Stimulated activated naive CD8-positive, alpha-beta T cell treated with anti-CD3 and anti-CD28 coated beads, Interleukin-15, Interleukin-2, amounts not matched to agents 100 U/mL and 50 U/mL, for 24 hours (primary cell): ENCODE data around the gene TPPP3.

ENCODE experiments used
- ATAC-seq: fragments of 150-1000 bp; cut with Tn5 transposase; one replicate; pipeline ENCODE4 v1.10.0; 2021
- DNase-seq: peaks from one replicate; pipeline ENCODE4 v3.0.0; 2021

TPPP3 gene

DNA sequence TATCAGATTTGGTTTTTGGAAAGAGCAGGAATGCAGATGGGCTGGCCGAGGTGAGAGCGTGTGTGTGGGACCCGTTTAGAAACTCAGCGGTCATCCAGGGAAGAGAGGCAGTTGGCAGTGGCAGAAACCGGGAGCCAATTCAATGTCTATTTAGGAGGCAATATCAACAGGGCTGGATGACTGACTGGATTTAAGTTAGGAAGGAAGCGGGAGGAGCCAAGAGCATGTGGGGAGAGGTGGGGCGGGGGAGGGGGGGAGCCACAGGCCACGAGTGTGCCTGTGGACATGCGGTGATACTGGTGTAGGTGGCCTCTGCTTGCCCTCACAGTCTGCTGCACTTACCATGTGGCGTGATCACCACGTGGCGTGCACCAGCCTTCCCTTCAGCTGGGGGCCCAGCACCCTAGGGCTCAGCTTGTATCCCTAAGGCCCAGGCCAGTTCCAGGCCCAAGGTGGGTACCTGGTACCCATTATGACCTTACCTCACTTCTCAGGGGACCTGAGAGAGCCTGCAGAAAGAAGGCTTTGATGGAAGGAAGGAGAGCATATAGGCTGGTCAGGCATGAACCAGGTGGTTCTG, 10.8 kb upstream of the TPPP3 start:
- ATAC-seq (no peak), DNase-seq (no peak)

GRCh38 chr16:67400901-67401300, 7.6 kb upstream of the TPPP3 start:
- DNase-seq (no peak), ATAC-seq (no peak)

DNA sequence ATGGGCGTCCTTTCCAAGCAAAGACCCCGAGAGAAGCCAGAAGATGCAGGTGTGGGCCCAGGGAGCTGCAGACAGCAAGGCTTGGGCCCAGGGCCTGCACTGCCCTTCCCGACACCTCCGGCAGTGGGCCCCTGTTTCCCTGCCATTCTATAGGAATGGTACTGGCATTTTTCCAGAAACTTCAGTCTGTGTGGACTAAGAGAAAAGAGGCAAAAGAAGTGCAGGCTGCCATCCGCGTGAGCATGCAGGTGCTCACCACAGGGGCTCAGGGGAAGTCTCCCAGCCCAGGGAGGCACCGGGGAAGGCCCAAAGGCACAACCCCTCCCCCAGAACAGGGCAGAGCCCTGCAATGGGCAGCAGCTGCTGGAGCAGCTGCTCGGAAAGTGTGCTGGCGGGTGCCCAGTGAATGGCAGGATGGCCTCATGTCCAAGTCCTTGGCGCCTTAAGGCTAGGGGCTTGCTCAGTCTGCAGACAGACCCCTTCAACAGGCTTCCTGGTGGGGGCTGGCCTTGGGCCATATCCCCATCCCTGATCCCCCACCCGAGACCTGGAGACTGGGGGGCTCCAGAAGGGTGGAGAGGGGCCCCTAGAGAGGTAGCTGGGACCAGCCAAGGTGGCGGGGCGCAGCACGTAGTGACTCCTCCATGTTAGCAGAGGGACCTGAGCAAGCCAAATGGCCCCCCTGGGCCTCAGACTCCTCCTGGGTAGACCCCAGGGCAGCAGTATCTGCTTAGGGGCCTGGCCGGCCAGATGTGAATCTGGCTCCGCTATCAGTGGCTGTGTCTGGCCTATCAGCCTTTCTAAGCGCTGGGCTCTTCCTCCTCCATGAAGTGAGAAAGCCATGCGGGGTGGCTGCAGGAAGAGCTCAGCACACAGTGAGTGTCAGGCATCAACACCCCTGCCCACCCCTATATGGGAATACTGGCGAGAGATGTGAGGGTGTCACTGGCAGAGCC, 6.7 kb upstream of the TPPP3 start:
- DNase-seq (no peak), ATAC-seq (no peak)

DNA sequence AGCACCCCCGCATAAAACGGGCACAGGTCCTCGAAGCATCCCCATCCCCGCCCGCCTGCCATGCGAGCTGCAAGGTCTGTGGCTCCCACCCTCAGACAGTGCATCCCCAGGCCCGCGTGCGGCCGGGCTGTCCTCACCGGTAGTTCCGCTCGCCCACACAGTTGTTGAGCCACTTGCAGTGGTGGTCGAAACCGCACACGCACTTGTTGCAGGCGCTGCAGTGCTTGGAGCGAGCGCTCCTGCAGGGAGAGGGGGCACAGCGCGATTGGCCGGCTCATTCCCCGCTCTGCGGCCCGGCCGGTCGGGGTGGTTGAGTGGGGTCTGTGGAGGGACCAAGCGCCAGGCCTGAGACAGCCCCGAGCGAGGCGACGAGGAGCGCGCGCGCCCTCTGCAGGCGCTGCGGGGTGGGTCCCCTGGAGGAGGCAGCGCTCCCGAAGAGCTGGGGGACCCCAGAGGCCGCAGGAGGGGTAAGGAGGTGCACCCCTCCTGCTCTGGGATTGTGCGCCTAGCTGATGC, 6.0 kb upstream of the TPPP3 start:
- DNase-seq (peak; percentile 73), ATAC-seq (peak; percentile 78)

- DNase-seq = no peak
- ATAC-seq = no peak
These were observed 5.4 kb upstream of the TPPP3 start for GRCh38 chr16:67398546-67399217.

DNA sequence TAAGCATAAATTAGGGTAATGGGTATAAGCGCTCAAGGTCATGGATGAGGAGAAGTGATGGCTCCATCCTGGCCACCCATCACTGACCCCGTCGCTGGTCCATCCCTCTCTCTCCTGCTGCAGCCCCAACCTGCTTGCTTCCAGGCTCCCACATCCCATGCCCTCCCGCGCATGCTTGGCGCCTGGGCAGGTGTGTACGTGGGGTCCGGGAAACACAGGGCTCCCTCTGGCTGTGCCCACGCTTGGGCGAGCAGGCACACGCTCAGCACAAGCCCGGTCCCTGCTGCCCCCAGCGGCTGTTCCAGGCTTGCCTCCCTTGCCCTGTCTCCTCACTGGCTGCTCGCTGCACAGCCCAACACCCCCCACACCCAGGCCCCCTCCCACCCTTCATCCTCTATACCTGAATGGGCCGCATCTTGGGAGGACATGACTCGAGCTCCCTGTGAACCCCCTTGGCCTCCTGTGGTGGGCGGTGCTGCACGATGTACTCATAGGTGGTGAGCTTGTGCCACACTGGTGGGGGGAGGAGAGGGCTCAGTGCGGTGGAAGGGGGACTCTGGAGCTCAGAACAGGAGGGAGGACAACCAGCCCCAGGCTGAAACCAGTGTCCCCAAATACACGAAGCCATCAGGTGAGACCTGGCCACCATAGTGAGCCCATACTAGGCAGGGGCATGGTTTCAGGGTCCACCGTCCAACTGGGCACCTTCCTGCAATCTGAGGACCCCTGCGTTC, 4.7 kb upstream of the TPPP3 start:
- DNase-seq (no peak), ATAC-seq (no peak)

DNA sequence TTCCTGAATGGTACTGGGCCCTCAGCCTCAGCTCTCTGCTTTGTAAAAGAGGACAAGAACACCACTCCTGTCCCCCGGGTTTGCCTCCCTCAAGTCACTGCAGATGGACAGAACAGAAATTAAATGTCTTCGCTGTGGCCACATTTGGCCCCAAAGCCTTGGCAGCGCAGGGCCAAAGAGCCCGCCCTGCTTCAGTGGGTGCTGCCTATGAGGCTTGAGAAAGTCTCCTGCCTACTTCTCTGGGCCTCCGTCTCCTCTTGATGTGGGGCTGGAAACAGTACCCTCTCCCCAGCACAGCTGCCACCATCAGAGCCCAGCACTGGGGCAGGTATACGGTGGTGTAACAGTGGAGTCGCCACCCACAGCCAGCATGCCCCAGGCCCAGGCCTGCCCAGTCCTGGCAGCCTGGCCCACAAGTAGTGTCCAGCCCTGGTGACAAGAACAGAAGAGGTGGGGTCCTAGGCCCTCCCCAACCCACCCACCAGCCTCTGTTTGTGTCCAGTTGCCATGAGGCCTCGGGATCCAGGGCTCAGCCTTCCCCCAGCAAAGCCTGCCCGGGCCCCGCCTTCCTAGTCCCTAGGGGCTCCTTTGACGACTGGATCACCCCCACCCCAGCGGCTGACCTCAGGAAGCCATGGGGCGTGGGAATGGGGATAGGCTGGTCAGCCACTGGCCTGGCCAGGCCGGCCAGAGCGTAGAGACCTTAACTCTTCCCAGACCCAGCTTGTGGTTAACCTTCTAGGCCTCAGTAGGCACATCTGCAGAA, 3.9 kb upstream of the TPPP3 start:
- no peak for ATAC-seq

GRCh38 chr16:67396159-67397035, 3.1 kb upstream of the TPPP3 start:
- DNase-seq (no peak), ATAC-seq (no peak)

More for the DNA sequence above, 3.9 kb upstream of the TPPP3 start:
- no peak for DNase-seq

GRCh38 chr16:67395458-67396158, 2.3 kb upstream of the TPPP3 start:
- DNase-seq (no peak), ATAC-seq (no peak)

- ATAC-seq = no peak
- no peak for DNase-seq
These were observed 1.8 kb upstream of the TPPP3 start for GRCh38 chr16:67395105-67395457.

DNA sequence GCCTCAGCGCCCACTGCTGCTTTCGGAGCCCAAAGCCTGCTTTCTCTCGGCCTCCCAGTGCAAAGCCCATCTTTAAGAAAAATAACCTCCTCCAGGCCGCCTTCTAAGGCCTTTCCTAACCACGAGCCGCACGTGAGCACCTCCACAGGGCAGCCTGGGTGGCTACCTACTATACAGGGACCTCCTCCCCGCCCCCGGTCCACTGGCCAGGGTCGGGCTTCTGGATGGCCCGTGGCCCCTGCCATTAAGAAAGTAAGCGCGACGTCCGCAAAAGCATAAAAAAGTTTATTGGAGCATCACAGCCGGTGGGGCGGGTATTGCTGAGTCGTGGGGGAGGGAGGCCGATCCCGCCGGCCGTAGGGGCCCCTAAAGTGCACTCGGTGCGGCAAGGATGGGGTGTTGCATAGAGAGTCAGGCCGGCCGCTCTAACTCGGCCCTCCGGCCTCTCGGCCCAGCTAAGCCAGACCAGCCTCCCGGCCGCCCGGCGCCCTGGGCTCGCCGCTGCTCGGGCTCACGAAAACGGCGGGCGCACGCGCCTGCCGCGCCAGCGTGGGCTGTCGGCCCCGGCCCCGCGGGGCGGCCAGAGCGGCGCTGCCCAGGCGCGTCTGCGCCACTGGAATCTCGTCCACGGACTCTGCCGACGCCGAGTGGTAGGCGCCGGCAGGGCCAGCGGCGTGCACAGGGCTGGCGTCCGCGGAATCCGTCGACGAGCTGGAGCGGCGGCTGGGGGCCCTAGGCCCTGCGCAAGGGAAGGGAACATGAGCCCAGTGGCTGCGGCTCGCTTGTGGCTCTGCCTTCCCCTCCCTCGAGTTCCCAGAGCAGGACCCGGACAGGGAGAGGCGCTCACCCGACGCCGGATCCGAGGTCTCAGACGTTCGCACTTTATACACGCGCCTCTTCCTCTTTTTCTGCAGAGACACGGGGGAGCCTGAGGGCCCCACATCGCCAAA, 1.1 kb upstream of the TPPP3 start:
- DNase-seq (no peak), ATAC-seq (no peak)

DNA sequence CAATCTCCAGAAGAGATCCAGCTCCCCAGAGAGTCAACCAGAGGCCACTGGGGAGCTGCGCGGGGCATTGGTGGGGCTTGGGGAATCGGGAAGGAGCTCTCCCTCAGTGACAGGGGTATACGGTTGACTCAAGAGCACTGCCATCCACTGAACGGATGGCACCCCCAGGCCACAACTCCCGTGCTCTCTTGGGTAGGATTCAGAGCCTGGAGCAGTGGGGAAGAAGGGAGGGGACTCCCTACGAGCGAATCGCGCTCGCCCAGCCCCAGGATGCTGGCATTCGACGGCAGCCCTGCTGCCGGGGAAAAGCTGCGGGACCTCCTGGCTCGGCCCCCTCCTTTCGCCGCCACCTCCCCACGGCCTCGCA, 473 bp upstream of the TPPP3 start:
- no peak for ATAC-seq
- DNase-seq = no peak

- DNase-seq (no peak), ATAC-seq (no peak)
These were observed 818 bp downstream of the TPPP3 start for GRCh38 chr16:67392301-67393059.

- DNase-seq (no peak), ATAC-seq (no peak)
These were observed 1.6 kb downstream of the TPPP3 start for GRCh38 chr16:67391424-67392300.

DNA sequence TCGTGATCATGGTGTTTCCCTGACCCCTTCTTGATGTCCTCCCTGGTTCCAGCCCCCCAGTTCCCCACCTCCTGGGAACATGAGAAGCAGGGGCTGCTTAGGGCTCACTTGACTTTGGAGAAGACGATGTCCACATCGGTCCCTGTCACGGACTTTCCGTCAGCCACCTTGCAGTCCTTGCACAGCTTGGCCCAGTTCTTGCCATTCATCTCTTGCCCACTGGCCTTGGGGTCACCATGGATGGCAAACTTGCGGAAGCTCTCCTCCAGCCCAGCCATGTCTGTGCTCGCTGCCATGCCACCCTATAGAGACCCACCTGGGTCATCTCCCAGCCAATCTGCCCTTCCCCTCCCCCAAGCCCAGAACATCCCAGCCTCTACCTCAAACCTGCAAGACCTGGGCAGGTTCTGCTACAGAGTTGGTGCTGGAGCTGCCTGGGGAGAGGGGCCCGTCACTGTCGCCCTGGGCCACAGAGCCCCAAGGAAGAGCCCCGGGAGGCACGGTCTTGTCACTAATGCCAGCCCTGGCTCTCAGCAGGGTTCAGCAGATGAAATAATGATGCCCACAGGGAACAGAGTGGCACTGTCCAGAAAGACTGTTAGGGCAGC, 2.4 kb downstream of the TPPP3 start:
- DNase-seq (no peak), ATAC-seq (no peak)
